OCI-LY3 (cell line): ENCODE data around the gene ZNF763.

ENCODE experiments used
- CTCF ChIP-seq: fragments of 200-600, 300-600 bp; sonication (generic); IDR thresholded peaks from 2 replicates; pipeline ENCODE4 v1.5.1; 2014; ENCODE audit warnings: antibody characterized with exemption, low read length, low read depth
- EZH2phosphoT487 ChIP-seq: fragments of 200-600 bp; shearing (Covaris generic); IDR thresholded peaks from 2 replicates; pipeline ENCODE4 v1.6.1; 2018; ENCODE audit warnings: antibody characterized with exemption, mixed run types, low read depth

GRCh38 chr19:11921852-11922495 is 42.9 kb upstream of the ZNF763 start:
- TF ChIP-seq CTCF, result no peak
- TF ChIP-seq EZH2phosphoT487, result no peak
